ENCODE measurements around the gene INF2.

INF2 gene

GRCh38 chr14:104683653-104684448, 5.6 kb upstream of the INF2 start:
- DNase-seq (ENCODE audit: low read depth in 1 of 2, low spot score in 1 of 2) = no peak
- TF ChIP-seq, protein P1, sequence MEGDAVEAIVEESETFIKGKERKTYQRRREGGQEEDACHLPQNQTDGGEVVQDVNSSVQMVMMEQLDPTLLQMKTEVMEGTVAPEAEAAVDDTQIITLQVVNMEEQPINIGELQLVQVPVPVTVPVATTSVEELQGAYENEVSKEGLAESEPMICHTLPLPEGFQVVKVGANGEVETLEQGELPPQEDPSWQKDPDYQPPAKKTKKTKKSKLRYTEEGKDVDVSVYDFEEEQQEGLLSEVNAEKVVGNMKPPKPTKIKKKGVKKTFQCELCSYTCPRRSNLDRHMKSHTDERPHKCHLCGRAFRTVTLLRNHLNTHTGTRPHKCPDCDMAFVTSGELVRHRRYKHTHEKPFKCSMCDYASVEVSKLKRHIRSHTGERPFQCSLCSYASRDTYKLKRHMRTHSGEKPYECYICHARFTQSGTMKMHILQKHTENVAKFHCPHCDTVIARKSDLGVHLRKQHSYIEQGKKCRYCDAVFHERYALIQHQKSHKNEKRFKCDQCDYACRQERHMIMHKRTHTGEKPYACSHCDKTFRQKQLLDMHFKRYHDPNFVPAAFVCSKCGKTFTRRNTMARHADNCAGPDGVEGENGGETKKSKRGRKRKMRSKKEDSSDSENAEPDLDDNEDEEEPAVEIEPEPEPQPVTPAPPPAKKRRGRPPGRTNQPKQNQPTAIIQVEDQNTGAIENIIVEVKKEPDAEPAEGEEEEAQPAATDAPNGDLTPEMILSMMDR (IDR thresholded peaks at IDR 0.05; ENCODE audit: insufficient read depth, low read length) = no peak
- TF ChIP-seq SPI1 (IDR thresholded peaks at IDR 0.05; ENCODE audit: borderline replicate concordance, low read depth) (no peak), GABPA (IDR thresholded peaks at IDR 0.05; ENCODE audit: low read depth) (no peak), POLR2AphosphoS5 (IDR thresholded peaks at IDR 0.05; ENCODE audit: low read depth) (no peak)
- TF ChIP-seq, protein P2, sequence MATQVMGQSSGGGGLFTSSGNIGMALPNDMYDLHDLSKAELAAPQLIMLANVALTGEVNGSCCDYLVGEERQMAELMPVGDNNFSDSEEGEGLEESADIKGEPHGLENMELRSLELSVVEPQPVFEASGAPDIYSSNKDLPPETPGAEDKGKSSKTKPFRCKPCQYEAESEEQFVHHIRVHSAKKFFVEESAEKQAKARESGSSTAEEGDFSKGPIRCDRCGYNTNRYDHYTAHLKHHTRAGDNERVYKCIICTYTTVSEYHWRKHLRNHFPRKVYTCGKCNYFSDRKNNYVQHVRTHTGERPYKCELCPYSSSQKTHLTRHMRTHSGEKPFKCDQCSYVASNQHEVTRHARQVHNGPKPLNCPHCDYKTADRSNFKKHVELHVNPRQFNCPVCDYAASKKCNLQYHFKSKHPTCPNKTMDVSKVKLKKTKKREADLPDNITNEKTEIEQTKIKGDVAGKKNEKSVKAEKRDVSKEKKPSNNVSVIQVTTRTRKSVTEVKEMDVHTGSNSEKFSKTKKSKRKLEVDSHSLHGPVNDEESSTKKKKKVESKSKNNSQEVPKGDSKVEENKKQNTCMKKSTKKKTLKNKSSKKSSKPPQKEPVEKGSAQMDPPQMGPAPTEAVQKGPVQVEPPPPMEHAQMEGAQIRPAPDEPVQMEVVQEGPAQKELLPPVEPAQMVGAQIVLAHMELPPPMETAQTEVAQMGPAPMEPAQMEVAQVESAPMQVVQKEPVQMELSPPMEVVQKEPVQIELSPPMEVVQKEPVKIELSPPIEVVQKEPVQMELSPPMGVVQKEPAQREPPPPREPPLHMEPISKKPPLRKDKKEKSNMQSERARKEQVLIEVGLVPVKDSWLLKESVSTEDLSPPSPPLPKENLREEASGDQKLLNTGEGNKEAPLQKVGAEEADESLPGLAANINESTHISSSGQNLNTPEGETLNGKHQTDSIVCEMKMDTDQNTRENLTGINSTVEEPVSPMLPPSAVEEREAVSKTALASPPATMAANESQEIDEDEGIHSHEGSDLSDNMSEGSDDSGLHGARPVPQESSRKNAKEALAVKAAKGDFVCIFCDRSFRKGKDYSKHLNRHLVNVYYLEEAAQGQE (IDR thresholded peaks at IDR 0.05; ENCODE audit: insufficient replicate concordance, low read depth) = no peak
- Histone ChIP-seq H3K27me3 (ENCODE audit: insufficient read depth, poor library complexity, severe bottlenecking) (peaks cover 3% of the 10 kb centered on the region), H3K4me3 (replicated peaks; ENCODE audit: insufficient read depth, low read length) (no peak overlapping the region), H3K27ac (replicated peaks) (no peak overlapping the region)

- TF ChIP-seq, protein P1 (IDR thresholded peaks at IDR 0.05; ENCODE audit: insufficient read depth, low read length) = no peak
- TF ChIP-seq GABPA (IDR thresholded peaks at IDR 0.05; ENCODE audit: low read depth) = no peak
- TF ChIP-seq POLR2AphosphoS5 (IDR thresholded peaks at IDR 0.05; ENCODE audit: low read depth) = no peak
- TF ChIP-seq, protein P2 (IDR thresholded peaks at IDR 0.05; ENCODE audit: insufficient replicate concordance, low read depth) = no peak
- no peak for TF ChIP-seq SPI1 (IDR thresholded peaks at IDR 0.05; ENCODE audit: borderline replicate concordance, low read depth)
- DNase-seq (ENCODE audit: low read depth in 1 of 2, low spot score in 1 of 2) = no peak
- no peak overlapping the region for H3K27ac ChIP-seq (replicated peaks)
Measured at GRCh38 chr14:104684449-104684821, 5.0 kb upstream of the INF2 start.

DNA sequence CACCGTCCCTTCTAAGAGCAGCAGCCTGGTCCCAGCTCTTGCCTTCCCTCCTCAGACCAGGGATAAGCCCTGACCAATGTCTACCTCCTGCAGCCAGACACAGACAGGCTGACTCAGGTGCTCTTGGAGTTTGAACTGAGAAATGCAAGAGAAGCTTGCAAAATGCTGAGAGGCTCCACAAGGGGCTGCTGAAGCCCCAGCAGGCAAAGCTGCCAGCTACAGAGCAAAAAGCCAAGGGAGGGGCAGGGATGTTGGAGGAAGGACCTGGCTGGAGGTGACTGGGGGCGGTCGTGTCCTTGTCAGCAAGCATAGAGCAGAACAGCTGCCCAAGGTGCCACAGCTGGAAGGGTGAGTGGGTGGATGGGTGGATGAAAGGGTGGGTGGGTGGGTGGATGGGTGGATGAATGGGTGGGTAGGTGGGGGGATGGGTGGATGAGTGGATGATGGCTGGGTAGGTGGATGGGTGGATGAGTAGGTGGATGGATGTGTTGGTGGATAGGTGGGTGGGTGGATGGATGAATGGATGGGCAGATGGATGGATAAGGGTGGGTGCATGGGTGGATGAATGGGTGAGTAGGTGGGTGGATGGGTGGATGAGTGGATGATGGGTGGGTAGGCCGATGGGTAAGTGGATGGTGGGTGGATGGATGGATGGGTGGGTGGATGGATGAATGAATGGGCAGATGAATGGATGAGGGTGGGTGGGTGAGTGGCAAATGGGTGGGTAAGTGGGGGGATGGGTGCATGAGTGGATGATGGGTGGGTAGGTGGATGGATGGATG, 4.0 kb upstream of the INF2 start:
- no peak for DNase-seq (ENCODE audit: low read depth in 1 of 2, low spot score in 1 of 2)
- Histone ChIP-seq H3K4me3 (replicated peaks; ENCODE audit: insufficient read depth, low read length) (no peak overlapping the region), H3K27me3 (ENCODE audit: insufficient read depth, poor library complexity, severe bottlenecking) (peaks cover 6% of the 10 kb centered on the region), H3K27ac (replicated peaks) (no peak overlapping the region)
- TF ChIP-seq GABPA (IDR thresholded peaks at IDR 0.05; ENCODE audit: low read depth) = no peak
- TF ChIP-seq SPI1 (IDR thresholded peaks at IDR 0.05; ENCODE audit: borderline replicate concordance, low read depth) = no peak
- TF ChIP-seq, protein P1 (IDR thresholded peaks at IDR 0.05; ENCODE audit: insufficient read depth, low read length) = no peak
- no peak for TF ChIP-seq POLR2AphosphoS5 (IDR thresholded peaks at IDR 0.05; ENCODE audit: low read depth)

More at GRCh38 chr14:104684449-104684821, 5.0 kb upstream of the INF2 start:
- Histone ChIP-seq H3K4me3 (replicated peaks; ENCODE audit: insufficient read depth, low read length) (no peak overlapping the region), H3K27me3 (ENCODE audit: insufficient read depth, poor library complexity, severe bottlenecking) (peaks cover 6% of the 10 kb centered on the region)
